ENCODE data around the gene HDGFL3.
"Not testable (repeated sequence)": the region's sequence is repeated elsewhere in the genome, so short reads cannot be mapped to it uniquely, and the experiment has no call there.

HDGFL3 gene

DNA sequence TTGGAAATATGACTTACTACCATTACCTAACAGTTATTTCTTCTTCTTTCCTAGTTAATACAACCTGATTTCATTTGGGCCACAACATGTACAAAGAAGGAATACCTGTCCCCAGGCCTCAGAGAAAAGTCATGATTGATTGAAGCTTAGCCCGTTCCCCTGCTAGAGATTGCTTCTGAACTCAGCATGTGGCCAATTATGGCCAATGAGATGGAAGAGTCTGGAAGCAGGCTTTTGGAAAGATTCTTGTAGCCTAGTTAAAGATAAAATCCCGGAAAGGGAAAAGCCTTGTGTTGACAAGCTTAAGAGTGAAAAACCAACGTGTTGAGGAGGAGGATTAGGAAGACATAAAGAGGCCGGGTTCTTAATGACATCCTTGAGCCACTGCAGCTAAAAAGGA is 117.2 kb downstream of the HDGFL3 start:
- CTCF ChIA-PET, result no interaction called here
- no peak for TF ChIP-seq LEF1 (IDR thresholded peaks at IDR 0.05; ENCODE audit: borderline replicate concordance)
- TF ChIP-seq, protein P1, sequence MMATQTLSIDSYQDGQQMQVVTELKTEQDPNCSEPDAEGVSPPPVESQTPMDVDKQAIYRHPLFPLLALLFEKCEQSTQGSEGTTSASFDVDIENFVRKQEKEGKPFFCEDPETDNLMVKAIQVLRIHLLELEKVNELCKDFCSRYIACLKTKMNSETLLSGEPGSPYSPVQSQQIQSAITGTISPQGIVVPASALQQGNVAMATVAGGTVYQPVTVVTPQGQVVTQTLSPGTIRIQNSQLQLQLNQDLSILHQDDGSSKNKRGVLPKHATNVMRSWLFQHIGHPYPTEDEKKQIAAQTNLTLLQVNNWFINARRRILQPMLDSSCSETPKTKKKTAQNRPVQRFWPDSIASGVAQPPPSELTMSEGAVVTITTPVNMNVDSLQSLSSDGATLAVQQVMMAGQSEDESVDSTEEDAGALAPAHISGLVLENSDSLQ (IDR thresholded peaks at IDR 0.05), result peak; percentile 47
- TF ChIP-seq ARNT (IDR thresholded peaks at IDR 0.05), result no peak
- TF ChIP-seq FOXA1 (IDR thresholded peaks at IDR 0.05), result no peak
- TF ChIP-seq ZNF384 (IDR thresholded peaks at IDR 0.05), result no peak
- no peak for TF ChIP-seq BHLHE40 (IDR thresholded peaks at IDR 0.05; ENCODE audit: borderline replicate concordance)

GRCh38 chr15:83088876-83089275 is 118.7 kb downstream of the HDGFL3 start:
- ChIA-PET POLR2A (interaction anchor here (0.7 kb wide), 1 partner anchor 22 kb away, joined by 4 read pairs; the partner anchor contains the start of gene BTBD1), CTCF (no interaction called here)
- DNase-seq (ENCODE audit: extremely low spot score), result no peak
- TF ChIP-seq BHLHE40 (IDR thresholded peaks at IDR 0.05; ENCODE audit: borderline replicate concordance), result no peak
- no peak for TF ChIP-seq FOXK2 (IDR thresholded peaks at IDR 0.05)
- no peak for TF ChIP-seq CTBP1 (IDR thresholded peaks at IDR 0.05; ENCODE audit: borderline replicate concordance)
- no peak for TF ChIP-seq FOXM1 (IDR thresholded peaks at IDR 0.05; ENCODE audit: borderline replicate concordance)
- TF ChIP-seq SUZ12 (IDR thresholded peaks at IDR 0.05), result no peak
- TF ChIP-seq NFRKB (IDR thresholded peaks at IDR 0.05), result no peak
- TF ChIP-seq, protein P1 (IDR thresholded peaks at IDR 0.05), result no peak
- TF ChIP-seq L3MBTL2 (conservative IDR thresholded peaks at IDR 0.05), result no peak
- no peak for TF ChIP-seq HDGF (IDR thresholded peaks at IDR 0.05; ENCODE audit: borderline replicate concordance)
- TF ChIP-seq LEF1 (IDR thresholded peaks at IDR 0.05; ENCODE audit: borderline replicate concordance), result no peak

More for the DNA sequence above, 117.2 kb downstream of the HDGFL3 start:
- POLR2A ChIA-PET, result interaction anchor here (1.3 kb wide), 1 partner anchor 23 kb away, joined by 4 read pairs; the partner anchor contains the start of gene BTBD1
- no peak for DNase-seq (ENCODE audit: extremely low spot score)

DNA sequence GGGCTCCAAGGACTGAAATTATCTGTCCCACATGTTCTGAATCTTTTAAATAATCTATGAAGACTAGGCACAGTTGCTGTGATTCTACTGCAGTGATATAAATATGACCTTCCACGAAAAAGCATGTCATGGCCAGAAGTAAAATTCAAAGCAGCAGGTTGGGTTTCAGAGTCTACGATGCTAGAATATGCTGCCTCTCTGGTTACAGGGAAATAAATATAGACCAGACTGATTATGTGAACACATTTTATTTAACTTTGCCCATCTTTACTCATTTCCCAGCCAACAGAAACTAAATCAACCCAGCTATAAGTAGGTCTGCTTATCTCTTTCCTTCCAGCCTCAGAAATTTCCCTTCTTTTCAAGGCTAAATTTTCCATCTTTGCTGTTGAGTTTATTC is 120.0 kb downstream of the HDGFL3 start:
- TF ChIP-seq FOXA1 (IDR thresholded peaks at IDR 0.05) (no peak), FOXM1 (IDR thresholded peaks at IDR 0.05; ENCODE audit: borderline replicate concordance) (no peak), CTBP1 (IDR thresholded peaks at IDR 0.05; ENCODE audit: borderline replicate concordance) (no peak), SUZ12 (IDR thresholded peaks at IDR 0.05) (no peak), L3MBTL2 (conservative IDR thresholded peaks at IDR 0.05) (no peak), LEF1 (IDR thresholded peaks at IDR 0.05; ENCODE audit: borderline replicate concordance) (no peak), TARDBP (IDR thresholded peaks at IDR 0.05) (no peak), ZNF384 (IDR thresholded peaks at IDR 0.05) (no peak), ARNT (IDR thresholded peaks at IDR 0.05) (no peak), FOXK2 (IDR thresholded peaks at IDR 0.05) (no peak)
- TF ChIP-seq, protein P1 (IDR thresholded peaks at IDR 0.05), result no peak
- DNase-seq (ENCODE audit: extremely low spot score), result no peak
- ChIA-PET CTCF (interaction anchor here (0.7 kb wide), 1 partner anchor 22 kb away, joined by 3 read pairs; no protein-coding TSS in a partner anchor), POLR2A (interaction anchor here (1.1 kb wide), 1 partner anchor 20 kb away, joined by 3 read pairs; the partner anchor contains the start of gene BTBD1)

- POLR2A ChIA-PET; DNase-seq (ENCODE audit: extremely low spot score); CTCF ChIA-PET: not testable (repeated sequence)
Observed at GRCh38 chr15:83085864-83086552, 121.6 kb downstream of the HDGFL3 start.

- CTCF ChIA-PET; DNase-seq (ENCODE audit: extremely low spot score); POLR2A ChIA-PET: not testable (repeated sequence)
Observed at GRCh38 chr15:83085461-83085860, 122.2 kb downstream of the HDGFL3 start.

DNA sequence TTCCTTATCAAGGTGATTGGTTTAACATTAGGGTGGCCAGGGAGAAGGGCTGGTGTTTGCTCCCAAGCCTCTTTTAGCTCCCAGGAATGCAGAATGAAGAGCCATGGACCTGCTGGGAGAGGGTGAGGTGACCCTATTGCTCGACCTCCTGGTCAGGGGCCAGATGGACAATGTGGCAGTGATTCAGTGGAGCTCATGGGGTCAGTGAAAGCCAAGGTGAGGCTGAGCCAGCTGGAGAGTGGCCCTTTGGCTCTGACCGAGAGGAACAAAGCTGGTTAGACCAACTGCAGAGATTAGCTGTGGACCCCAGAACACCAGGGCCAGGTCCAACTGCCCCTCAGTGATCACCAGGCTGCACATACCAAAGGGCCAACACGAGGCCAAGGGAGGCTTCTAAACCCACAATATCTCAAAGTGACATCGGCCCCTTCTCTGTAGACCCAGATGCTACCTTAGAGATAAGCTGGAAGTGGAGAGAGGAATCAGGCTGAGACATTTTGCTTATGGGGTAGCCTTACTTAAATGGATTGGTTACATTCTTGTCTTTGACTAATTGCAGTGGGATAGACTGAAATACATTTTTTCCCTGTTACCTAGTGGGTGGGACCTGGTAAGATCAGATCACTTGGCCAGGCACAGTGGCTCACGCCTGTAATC is 124.8 kb downstream of the HDGFL3 start:
- TF ChIP-seq, protein P1 (IDR thresholded peaks at IDR 0.05), result no peak
- TF ChIP-seq ELF4 (IDR thresholded peaks at IDR 0.05) (no peak), SUZ12 (IDR thresholded peaks at IDR 0.05) (no peak), LEF1 (IDR thresholded peaks at IDR 0.05; ENCODE audit: borderline replicate concordance) (no peak), HDGF (IDR thresholded peaks at IDR 0.05; ENCODE audit: borderline replicate concordance) (no peak), FOXA1 (IDR thresholded peaks at IDR 0.05) (no peak), SP1 (IDR thresholded peaks at IDR 0.05) (no peak), FOXM1 (IDR thresholded peaks at IDR 0.05; ENCODE audit: borderline replicate concordance) (no peak), TARDBP (IDR thresholded peaks at IDR 0.05) (no peak), BHLHE40 (IDR thresholded peaks at IDR 0.05; ENCODE audit: borderline replicate concordance) (no peak), FOXK2 (IDR thresholded peaks at IDR 0.05) (no peak), CTBP1 (IDR thresholded peaks at IDR 0.05; ENCODE audit: borderline replicate concordance) (no peak), ARNT (IDR thresholded peaks at IDR 0.05) (no peak), NFRKB (IDR thresholded peaks at IDR 0.05) (no peak), ZNF384 (IDR thresholded peaks at IDR 0.05) (no peak), L3MBTL2 (conservative IDR thresholded peaks at IDR 0.05) (no peak)
- ChIA-PET POLR2A (interaction anchor here (1.6 kb wide), 1 partner anchor 15 kb away, joined by 4 read pairs; no protein-coding TSS in a partner anchor), CTCF (no interaction called here)
- no peak for DNase-seq (ENCODE audit: extremely low spot score)
